Activated CD4-positive, alpha-beta T cell treated with anti-CD3 and anti-CD28 coated beads, Interleukin-2, amount 50 U/mL, for 24 hours (primary cell): ENCODE data around the gene SMTN.

Source experiments
- DNase-seq, 2 donors: peaks; one replicate each; pipeline ENCODE4 v3.0.0-alpha.2; 2020; ENCODE audit warnings: low read depth in 1 of 2, low spot score in 1 of 2

Gene SMTN

DNA sequence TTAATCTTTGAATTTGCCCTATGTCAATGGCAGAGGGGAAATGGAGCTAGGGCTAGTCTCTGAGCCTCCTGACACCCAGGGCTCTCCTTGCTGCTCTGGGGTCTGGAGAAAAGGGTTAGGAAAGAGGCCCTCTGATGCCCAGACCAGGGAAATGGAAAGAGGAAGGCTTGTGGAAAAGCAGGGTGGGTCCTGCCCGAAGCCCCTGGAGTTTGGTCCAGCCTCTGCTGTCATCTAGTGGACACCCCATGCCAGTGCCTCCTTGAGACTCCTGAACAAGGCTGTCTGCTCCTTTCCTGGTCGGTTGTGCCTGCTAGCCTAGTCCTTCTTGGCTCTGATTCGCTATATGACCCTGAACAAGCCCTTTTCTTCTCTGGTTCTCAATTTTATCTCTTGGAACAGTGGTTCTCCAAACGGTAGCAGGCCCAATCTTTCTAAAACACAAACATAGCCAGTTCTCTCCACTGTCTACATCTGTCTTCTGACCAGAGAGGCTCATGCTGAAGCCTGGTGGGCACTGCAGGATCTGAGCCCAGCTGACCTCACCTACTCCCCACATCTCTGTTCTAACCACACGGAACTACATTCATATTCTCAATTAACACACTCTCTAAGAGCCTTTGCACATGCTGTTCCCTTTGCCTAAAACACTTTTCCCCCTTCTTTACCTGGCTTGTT lies 68.0 kb downstream of the SMTN start:
- peak in 1 of 2 donors; percentile 22 for DNase-seq

DNA sequence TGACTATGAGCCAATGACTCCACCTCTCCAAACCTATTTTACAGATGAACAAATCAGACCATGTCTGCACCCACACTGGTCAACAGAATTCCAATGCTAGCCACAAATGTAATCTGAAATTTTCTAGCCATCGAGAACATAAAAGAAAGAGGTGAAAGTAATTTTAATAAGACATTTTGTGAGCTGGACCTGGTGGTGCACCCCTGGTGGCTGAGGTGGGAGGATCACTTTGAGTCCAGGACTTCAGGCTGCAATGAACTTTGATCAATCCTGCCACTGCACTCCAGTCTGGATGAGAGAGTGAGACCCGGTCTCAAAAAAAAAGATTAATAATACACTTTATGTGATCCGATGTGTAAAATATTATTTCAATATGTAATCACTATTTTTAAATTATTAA lies 69.5 kb downstream of the SMTN start:
- DNase-seq, result no peak

DNA sequence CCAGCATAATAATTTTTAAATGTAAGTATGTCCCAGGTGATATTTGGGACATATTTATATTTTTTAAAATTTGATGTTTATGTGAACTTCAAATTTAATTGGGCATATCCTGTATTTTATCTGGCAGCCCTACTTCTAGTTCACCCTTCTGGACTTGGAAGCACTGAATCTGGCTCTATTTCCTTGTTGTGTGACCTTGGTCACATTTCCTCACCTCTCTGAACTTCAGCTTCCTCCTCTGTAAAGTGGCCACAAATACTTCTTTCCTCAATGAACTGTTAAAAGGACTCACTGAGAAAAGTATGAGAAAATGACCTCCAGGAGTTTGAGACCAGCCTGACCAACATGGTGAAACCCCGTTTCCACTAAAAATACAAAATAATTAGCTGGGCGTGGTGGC lies 70.8 kb downstream of the SMTN start:
- DNase-seq, result no peak

GRCh38 chr22:31153357-31153756 lies 72.2 kb downstream of the SMTN start:
- no peak for DNase-seq
